ENCODE results near the gene OLA1.

- TF ChIP-seq CTCF (IDR thresholded peaks at IDR 0.05) (no peak), POLR2A (IDR thresholded peaks at IDR 0.05; ENCODE audit: low read length) (no peak), HEYL (CRISPR knock-in tag; IDR thresholded peaks at IDR 0.05) (no peak), BHLHE40 (IDR thresholded peaks at IDR 0.05; ENCODE audit: low read depth, low read length) (no peak), PHF8 (IDR thresholded peaks at IDR 0.05; ENCODE audit: borderline replicate concordance, low read depth) (no peak), SMC3 (IDR thresholded peaks at IDR 0.05) (no peak), JUNB (IDR thresholded peaks at IDR 0.05) (no peak)
- TF ChIP-seq, protein P1, sequence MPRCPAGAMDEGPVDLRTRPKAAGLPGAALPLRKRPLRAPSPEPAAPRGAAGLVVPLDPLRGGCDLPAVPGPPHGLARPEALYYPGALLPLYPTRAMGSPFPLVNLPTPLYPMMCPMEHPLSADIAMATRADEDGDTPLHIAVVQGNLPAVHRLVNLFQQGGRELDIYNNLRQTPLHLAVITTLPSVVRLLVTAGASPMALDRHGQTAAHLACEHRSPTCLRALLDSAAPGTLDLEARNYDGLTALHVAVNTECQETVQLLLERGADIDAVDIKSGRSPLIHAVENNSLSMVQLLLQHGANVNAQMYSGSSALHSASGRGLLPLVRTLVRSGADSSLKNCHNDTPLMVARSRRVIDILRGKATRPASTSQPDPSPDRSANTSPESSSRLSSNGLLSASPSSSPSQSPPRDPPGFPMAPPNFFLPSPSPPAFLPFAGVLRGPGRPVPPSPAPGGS (IDR thresholded peaks at IDR 0.05): no peak
These were observed 55.7 kb downstream of the OLA1 start for GRCh38 chr2:174192664-174193063.

Data from A549 (cell line).